Measurements from ENCODE around the gene NINJ2.

DNA sequence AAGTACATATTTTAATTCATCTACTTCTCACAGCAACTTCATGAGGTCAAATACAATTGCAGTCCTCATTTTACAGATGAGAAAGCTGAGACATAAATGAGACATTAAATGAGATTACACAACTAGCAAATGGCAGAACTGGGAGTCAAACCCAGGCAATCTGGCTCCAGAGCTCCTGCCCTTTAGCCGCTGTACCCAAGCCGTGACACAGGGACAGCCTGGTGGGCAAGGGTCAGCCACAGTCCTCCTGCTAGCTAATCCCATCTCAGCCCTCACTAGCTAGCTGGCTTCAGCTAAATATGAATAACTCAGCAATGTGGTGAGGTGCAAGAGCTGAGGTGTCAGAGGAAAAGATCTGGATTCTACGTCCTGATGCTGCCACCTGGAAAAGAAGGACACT is 54.8 kb downstream of the NINJ2 start:
- TF ChIP-seq, protein P1, sequence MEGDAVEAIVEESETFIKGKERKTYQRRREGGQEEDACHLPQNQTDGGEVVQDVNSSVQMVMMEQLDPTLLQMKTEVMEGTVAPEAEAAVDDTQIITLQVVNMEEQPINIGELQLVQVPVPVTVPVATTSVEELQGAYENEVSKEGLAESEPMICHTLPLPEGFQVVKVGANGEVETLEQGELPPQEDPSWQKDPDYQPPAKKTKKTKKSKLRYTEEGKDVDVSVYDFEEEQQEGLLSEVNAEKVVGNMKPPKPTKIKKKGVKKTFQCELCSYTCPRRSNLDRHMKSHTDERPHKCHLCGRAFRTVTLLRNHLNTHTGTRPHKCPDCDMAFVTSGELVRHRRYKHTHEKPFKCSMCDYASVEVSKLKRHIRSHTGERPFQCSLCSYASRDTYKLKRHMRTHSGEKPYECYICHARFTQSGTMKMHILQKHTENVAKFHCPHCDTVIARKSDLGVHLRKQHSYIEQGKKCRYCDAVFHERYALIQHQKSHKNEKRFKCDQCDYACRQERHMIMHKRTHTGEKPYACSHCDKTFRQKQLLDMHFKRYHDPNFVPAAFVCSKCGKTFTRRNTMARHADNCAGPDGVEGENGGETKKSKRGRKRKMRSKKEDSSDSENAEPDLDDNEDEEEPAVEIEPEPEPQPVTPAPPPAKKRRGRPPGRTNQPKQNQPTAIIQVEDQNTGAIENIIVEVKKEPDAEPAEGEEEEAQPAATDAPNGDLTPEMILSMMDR (IDR thresholded peaks at IDR 0.05; ENCODE audit: borderline replicate concordance, extremely low read depth, low read length, poor library complexity, severe bottlenecking) = no peak
- no peak for TF ChIP-seq EZH2 (IDR thresholded peaks at IDR 0.05; ENCODE audit: borderline replicate concordance, low read depth, low read length, severe bottlenecking)

All from DND-41 (cell line).